Mesothelial cell of epicardium (in vitro differentiated cells): ENCODE data around the gene CPAMD8. TPM values are rescaled to one million over a fixed set of nuclear protein-coding genes. Genes with fewer than 3 reads are reported as not detected.

Experiments used
- DNase-seq, 2 experiments: peaks; one replicate each; pipeline ENCODE4 v3.0.0; 2021; ENCODE audit warnings: low spot score in 2 of 2; ENCODE audit not compliant: unreplicated experiment in 2 of 2
- H3K27ac Mint-ChIP-seq: 2 replicates; pipeline ENCODE4 v1.8.0; 2021; ENCODE audit warnings: mixed read lengths
- H3K27me3 Mint-ChIP-seq: 2 replicates; pipeline ENCODE4 v1.8.0; 2021; ENCODE audit warnings: low read depth, mixed read lengths
- H3K36me3 Mint-ChIP-seq: 2 replicates; pipeline ENCODE4 v1.8.0; 2021; ENCODE audit warnings: mixed read lengths
- H3K4me1 Mint-ChIP-seq: 2 replicates; pipeline ENCODE4 v1.8.0; 2021; ENCODE audit warnings: mixed read lengths
- H3K4me3 Mint-ChIP-seq: 2 replicates; pipeline ENCODE4 v1.8.0; 2021; ENCODE audit warnings: mild to moderate bottlenecking, moderate library complexity, mixed read lengths
- H3K9me3 Mint-ChIP-seq: 2 replicates; pipeline ENCODE4 v1.8.0; 2021; ENCODE audit warnings: mixed read lengths
- CTCF ChIP-seq: fragments of 200-600 bp; sonication (generic); IDR thresholded peaks from one replicate; pipeline ENCODE4 v1.5.0; 2021; ENCODE audit warnings: antibody characterized with exemption; ENCODE audit not compliant: unreplicated experiment
- total RNA-seq: library from RNA; stranded (reverse); gene quantifications from 3 replicates; pipeline ENCODE4 v1.2.1, GENCODE V29; 2021

CPAMD8 gene
- total RNA-seq, result 38.8 to 43.0 TPM (median 40.9 TPM) in 3 replicates

DNA sequence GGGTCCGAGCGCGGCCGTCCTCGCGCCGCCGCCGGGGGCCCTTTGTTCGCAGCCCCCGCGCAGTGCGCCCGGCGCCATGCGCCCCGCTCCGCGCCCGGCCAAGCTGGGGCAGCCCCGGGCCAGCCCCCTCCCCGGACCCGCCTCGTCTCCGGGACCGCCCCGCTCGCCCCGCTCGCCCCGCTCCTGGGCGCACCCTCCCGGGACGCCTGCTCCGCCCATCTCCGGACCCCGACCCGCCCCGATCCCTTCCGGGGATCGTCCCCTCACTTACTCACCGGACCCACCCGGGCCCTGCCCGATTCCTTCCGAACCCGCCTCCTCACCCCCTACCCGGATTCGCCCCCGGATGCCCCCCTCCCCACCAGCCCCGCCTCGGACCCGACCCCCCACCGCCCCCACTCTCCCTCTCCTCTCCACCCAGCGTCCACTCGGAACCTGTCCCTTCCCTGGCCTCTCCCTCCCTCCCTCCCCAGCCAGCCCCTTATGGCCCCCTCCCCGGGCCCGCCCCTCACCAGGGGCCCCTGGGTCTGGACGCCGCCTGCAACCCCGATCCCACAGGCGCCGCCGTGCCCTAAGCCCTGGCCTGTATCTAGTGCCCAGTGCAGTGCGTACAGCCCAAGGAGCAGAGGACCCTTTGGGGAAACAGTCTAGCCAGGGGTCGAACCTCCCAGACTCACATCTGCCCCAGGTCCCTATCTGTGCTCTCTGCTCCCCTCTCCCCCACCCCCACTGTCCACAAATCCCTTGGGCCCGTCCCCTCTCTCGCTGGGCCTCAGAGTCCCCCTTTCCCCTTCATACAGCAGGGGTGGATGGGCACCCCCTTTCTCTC is at the start of gene CPAMD8:
CPAMD8 (minus strand) TSS at position 105 of the 829 bp plus-strand sequence. CDS start 168 bp downstream, outside the sequence.
- Mint-ChIP-seq H3K27me3 (peaks cover 33% of the 10 kb centered on the region), H3K27ac (peak within 1 kb of the TSS; percentile 10), H3K9me3 (peaks cover 16% of the 10 kb centered on the region), H3K4me3 (peak within 1 kb of the TSS; percentile 76), H3K36me3 (peaks cover 14% of the 10 kb centered on the region), H3K4me1 (peaks cover 13% of the 10 kb centered on the region)
- no peak for TF ChIP-seq CTCF
- no peak for DNase-seq

DNA sequence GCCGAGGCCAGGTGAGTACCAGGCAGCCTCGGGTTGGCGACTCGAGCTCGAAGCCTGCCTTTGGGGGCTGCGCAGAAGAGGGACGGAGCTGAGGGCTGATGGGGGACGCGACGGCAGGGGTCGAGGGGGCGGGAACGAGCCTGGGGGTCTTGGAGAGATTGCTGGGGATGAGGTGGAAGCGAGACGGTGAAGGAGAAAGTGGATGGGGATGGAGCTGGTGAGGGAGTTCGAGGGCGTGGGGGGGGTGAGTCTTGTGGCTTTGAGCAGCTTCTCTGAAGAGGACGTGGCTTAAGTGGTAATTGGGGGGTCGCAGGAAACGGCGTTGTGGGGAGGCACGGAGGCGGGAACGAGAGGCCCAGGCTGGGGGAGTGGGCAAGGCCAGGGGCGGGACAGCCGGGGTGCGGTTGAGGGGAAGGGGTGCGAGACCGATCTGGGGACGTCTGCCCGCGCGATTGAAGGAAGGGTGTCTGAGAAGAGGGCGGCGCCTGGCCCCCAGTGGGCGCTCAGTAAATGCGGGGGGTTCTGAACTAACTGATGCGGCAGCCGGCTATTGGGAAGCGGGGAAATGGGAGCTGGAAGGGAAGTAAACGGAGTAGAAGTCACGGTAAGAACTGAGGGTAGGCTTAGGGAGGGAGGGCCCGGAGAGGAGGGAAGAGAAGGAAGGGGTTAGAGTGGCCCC is 49.4 kb upstream of the CPAMD8 start:
- Mint-ChIP-seq H3K9me3 (no peaks in the 10 kb centered on the region), H3K36me3 (peaks cover 3% of the 10 kb centered on the region), H3K27ac (peak overlapping the region; percentile 83), H3K27me3 (no peaks in the 10 kb centered on the region), H3K4me3 (peak overlapping the region; percentile 94), H3K4me1 (peaks cover 35% of the 10 kb centered on the region)
- TF ChIP-seq CTCF, result no peak
- no peak for DNase-seq

- DNase-seq, result peak; percentile 99 to 100
- H3K27me3 Mint-ChIP-seq, result no peaks in the 10 kb centered on the region
- peak within 1 kb of the TSS; percentile 94 for H3K4me3 Mint-ChIP-seq
- no peaks in the 10 kb centered on the region for H3K9me3 Mint-ChIP-seq
- H3K27ac Mint-ChIP-seq, result peak within 1 kb of the TSS; percentile 96
- no peak for TF ChIP-seq CTCF
- peaks cover 35% of the 10 kb centered on the region for H3K4me1 Mint-ChIP-seq
- peaks cover 4% of the 10 kb centered on the region for H3K36me3 Mint-ChIP-seq
Measured at GRCh38 chr19:17075035-17075863, 48.6 kb upstream of the CPAMD8 start, which contains the start of the genes HAUS8 and MYO9B. TSS of gene HAUS8 (minus strand) at chr19:17075452. CDS start at chr19:17075422, 30 bp downstream. TSS of gene MYO9B (plus strand) at chr19:17075777. CDS start at chr19:17101718, 25,941 bp downstream.

- TF ChIP-seq CTCF, result no peak
- no peaks in the 10 kb centered on the region for H3K27me3 Mint-ChIP-seq
- H3K36me3 Mint-ChIP-seq, result peaks cover 4% of the 10 kb centered on the region
- peak overlapping the region; percentile 94 for H3K4me3 Mint-ChIP-seq
- peaks cover 35% of the 10 kb centered on the region for H3K4me1 Mint-ChIP-seq
- H3K27ac Mint-ChIP-seq, result peak overlapping the region; percentile 96
- no peak for DNase-seq
- no peaks in the 10 kb centered on the region for H3K9me3 Mint-ChIP-seq
Measured at GRCh38 chr19:17074634-17075034, 48.0 kb upstream of the CPAMD8 start.
